Measurements from ENCODE around the gene ADGRD2.

The ADGRD2 gene

DNA sequence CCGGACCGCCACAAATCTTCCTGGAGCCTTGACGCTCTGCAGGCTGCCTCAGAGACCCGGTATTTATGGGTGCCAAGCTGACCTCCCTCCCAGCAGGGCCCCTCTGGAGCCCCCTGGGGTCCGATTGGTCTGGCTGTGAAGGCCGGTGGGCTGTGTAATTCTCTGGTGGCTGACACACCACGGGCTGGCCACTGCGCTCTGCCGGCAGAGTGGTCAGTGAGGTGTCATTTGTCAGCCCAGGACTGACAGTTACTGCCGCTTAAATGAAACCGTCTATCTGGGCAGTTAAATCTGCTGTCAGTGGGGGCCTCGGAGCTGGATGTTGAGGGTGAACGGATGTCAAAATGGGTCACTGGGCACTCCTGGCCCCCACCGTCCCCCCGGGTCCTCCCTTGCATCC is 46.2 kb downstream of the ADGRD2 start:
- DNase-seq (ENCODE audit: low read depth) = no peak

DNA sequence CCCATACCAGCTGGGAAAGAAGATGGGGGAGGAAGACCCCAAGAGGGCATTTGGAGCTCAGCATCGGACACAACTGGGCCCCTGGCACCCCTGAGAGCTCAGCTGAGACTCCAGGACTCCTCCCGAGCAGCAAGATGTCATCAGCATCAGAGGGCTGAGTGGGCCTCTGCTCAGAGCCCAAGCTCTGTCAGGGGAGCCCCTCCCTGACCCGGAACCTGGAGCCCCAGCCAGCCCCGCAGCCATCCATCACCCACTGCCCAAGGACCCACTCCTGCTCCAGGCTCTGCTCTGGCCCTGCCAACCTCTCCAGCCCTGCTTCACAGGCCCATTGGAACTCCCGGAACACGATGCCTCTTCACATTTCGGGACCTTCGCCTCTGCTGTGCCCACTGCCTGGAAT is 47.2 kb downstream of the ADGRD2 start:
- DNase-seq (ENCODE audit: low read depth) = no peak

DNA sequence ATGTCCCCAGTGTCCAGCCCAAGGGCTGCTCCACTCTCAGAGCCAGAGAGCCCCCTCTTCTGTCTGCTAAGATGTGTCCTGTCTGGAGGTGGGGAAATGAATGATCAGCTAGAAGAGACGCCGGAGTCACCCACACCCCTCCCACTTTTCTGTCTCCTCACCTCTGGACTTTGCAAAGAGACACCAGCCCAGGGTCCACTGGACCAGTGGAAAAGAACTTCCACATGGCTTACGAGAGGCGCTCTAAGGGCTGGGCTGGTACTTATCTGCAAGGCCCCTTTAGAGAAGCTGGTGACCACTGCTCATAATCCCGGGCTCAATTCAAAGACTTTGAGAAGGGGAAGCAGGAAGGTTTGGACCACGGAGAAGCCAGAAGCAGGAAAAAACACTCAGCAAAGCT is 47.8 kb downstream of the ADGRD2 start:
- DNase-seq (ENCODE audit: low read depth) = no peak

DNA sequence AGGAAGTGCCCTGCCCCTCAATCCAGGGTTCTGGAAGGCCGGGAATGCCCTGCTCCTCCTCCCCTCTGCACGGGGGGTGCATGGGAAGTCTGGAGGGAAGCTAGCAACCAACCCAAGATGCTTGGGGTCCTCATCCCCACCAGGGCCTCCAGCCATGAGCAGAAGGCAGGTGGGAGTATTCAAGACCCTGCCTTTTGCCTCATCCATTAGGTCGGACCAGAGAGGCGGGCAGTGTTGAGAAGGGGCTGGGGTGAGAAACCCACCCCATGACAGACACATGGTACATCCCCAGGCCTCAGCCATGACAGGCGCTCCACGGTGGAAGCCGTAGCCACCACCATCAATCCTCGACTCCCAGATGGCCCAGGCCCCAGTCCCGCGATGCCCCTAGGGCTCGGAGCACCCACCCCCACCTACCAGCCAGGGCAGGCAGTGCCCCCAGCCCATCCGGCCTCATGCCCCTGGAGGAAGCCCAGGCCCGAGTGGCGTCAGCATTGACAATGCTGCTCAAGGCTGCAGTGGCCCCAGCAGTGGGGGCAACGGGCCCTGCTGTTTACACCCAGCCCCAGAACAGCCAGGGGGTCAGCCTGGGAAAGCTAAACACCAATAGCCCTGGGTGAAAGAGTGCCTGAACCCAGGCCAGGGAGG is 48.4 kb downstream of the ADGRD2 start:
- DNase-seq (ENCODE audit: low read depth) = no peak

DNA sequence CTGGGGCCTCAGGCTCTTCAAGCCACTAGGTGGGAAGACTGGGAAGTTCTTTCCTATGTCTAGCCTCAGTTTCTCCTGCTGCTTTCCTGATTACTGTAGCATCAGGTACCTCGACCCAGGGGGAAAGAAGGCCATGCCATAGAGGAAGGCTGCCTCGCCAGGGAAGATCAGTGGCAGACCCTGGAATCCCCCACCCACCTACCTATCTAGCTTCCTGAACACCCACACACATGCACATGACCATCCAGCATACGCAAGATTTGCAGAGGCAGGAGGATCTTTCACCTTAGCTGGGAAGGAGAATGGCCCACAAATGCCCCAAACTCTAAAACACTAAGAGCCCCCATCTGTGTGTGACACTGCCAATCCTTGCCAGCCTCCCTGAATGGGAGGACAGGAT is 49.0 kb downstream of the ADGRD2 start:
- no peak for DNase-seq (ENCODE audit: low read depth)

DNA sequence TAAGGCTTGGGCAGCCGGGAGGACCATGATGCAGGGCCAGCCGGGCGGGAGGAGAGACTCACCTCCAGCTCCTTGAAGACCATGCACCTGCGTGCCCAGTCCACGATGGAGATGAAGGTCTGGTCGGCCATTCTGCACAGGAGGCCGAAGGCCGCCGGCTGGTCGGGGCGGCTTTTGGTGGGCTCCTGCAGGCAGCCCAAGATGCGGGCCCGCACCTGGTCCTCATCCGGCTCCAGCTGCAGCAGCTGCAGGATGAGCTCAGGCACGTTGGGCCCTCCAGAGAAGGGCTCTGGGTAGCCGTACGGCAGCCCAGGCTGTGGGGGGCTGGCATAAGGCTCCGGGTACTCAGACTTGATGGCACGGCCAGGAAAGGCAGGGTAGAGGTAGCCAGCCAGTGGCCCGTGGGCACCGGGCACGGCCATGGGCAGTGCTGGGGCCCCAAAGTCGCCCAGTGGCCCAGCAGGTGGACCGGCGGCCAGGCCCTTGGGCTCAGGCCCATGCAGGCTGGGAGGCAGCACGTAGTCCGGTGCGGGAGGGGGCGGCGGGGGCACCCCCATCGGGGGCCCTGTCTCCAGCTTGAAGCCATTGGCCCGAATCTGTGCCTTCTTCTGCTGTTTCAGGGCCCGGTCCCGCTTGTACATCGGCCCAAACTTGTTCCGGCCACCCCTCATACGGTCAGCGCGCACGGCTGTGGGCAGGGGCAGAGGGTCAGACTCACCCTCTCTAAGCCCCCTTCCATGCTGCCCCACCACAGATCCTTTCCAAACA is 50.0 kb downstream of the ADGRD2 start:
- DNase-seq (ENCODE audit: low read depth) = no peak

DNA sequence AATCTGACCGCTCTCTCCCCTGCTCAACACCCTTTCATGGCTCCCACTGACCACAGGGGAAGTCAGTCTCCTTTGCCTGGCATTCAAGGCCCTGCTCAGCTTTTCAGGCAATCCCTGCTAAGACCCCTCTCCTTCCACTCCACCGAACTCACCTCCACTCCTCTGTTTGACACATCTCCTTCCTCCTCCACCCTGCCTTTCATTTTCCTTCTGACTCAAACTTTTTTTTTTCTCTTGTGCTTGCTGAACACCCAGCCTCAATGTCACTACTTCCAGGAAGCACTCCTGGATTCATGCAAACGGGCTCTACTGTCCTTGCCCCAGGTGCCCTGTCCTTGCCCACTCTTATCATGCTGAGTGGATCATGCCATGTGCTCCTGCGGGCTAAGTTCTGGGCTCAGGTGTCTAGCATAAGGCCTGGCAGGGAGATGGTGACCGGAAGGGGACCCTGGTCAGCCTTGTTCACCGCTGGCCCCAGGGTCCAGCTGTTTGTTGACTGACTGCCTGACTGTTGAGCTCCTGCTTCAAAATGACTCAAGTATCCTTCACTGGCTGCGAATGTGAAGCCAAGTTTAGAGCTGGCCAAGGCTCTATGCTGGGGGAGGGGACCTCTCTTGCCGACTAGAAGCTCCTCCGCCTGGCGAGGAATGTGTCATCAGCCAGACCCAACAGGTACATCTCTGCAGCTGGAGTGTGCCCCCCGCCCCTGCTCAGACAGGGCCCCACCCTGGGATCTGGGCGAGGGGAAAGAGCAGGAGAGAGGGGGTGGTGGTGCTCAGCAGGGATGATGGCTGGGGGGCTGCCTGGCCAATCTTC is 50.8 kb downstream of the ADGRD2 start:
- DNase-seq (ENCODE audit: low read depth) = no peak

DNA sequence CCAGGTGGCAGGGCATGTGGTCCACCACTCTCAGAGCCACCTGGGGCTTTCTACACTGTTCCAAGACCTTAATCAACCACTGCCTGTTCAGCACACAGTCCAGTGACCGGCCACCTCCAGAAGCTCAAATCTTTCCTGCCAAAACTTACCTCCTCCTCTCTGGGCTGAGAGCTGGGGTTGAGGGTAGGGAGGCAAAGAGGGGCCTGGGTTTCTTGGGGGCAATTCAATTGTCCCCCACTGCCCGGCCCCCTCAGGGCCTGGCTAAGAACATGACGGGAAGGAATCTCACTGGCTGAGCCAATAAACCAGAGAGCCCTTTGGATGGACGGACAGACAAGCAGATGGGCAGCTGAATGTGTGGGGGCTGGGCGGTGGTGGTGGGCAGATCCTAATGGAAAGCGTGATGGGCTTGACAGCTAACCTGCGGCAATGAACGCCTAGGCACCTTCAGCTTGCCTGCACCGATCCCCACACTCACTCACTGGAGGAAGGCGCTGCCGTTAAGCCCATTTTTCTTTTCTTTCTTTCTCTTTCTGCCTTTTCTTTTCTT is 51.6 kb downstream of the ADGRD2 start:
- DNase-seq (ENCODE audit: low read depth) = no peak

DNA sequence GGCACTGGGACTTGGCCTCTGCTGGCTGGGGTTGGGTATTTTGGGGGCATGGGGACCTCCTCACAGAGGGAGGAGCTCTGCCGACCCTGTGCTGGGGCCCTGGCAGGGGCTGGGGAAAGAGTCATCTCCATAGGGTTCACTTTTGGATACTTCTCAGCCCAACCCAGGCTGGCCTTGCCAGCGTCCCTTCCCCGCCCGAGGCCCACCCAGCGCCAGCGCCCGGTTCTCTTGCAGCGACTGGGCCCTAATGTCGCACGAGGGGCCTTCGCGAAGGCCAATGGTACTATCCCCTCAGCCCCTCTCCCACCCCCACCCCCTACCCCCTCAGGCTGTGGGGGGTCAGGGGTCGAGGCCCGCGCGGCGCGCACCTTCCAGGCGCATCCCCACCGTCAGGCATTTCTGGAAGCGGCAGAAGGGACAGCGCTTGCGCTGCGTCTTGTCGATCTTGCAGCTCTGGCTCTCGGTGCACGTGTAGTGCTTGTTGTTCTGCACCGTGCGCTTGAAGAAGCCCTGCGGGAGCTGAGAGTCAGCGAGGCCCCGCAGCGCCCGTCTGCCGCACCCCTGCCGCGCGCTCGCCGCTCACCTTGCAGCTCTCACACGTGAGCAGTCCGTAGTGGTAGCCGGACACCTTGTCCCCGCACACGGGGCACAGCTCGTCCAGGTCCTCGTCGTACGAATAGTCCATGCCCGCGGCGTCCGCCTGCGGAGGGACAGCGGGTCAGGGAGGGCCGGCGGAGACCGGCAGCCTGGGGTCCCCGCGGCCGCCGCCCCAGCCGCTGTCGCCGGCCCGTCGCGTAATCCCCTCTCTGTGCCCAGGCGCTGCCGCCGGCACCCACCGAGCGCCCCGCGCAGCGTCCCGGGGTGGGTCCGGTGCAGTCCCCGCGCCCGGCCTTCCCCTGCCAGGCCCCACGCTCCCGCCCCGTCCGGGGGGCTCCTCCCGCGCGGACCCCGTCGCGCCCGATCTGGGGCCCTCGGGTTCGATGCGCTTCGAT is 52.8 kb downstream of the ADGRD2 start:
- no peak for DNase-seq (ENCODE audit: low read depth)

DNA sequence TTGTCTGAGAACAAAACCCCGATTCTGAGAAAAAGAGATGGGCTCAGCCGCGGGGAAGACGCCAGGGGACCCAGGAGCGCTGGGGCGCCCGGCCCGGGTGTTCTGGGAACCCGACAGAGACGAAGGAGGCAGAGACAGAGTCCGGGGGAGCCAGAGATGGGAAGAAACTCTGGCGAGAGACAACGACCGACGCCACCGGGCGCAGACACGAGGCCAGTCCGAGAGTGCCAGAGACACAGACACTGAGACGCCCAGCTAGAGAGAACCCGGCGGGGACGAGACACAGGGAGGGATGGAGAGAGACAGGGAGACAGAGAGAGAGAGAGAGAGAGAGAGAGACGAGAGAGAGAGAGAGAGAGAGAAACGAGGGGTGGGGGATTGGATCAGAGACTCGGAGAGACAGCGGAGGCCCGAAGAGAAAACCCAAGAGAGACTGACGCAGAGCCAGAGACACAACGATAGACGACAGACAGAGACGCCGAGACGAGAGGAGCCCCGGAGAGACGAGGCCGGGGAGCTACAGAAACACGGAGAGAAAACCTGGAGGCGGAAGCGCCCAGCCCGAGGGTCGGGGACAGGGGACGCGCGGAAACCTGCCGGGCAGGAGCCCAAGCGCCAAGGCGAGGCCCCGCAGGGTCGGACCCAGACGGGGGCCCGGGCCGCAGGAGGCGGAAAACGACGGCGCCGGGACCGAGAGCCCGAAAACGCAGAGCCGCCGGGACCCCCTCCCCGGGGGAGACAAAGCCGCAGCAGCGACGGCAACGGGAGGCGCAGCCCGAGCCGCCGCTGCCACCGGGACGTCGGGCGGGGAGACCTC is 53.7 kb downstream of the ADGRD2 start:
- DNase-seq (ENCODE audit: low read depth) = no peak

DNA sequence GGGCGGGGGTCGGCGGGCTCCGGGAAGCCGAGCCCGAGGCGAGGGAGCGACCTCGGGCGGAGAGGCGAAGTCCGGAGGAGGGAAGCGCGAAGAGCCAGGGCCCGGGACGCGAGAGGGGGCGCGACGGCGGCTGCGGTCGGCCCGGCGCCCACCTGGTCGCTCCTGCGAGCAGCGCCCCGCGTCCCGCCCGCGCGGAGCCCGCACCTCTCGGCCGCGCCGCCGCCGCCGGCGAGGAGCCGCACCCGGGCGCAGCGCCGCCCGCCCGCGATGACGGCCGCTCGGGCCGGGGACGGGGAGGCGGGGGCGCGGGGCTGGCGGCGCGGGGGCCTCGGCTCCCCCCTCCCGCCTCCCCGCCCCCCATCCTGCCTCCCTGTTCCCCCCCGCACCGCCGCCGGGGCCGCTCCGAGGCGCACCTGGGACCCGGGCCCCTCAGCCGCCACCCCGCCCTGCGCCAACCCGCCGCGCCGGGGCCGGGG is 54.3 kb downstream of the ADGRD2 start:
- DNase-seq (ENCODE audit: low read depth) = no peak

DNA sequence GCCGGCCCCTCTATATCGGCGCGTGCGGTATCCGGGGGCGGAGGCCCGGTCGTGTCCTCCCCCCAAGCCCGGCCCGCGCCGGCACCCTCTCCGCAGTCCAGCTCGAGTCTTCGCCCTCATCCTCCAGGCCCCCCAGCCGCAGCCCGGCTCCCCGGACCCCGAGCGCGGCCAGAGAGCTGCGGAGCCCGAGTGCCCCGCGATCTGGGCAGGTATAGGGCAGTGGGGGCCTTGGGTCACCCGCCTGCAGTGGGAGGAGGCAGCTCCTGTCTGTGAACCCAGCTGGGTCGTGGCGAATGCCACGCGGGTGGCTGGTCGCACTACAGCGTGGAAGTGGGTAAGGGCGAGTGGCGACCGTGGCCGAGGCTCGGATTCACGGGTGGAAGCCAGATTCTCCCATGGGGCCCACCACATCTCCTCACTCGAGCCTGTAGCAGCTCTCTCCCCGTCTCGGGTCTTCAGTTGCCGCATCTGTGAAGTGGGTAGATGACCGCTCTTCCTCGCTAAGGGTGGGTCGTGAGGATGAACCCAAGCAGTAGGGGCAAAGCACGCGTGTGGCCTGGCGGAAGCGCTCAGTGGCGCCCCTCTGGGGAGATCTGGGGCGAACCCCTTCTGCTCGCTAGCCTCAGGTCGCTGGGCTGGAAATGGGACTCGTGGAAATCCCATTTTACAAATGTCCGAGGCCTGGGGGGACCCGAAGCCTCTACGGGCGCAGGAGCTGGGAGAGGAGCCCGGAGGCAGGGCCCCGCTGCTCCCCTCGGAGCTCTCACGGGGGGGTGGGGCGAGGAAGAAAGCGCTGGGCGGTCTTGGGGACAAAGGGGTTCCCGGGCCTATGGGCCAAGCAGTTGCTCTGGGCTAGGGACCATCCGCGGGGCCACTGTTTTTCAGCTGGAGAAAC is 55.0 kb downstream of the ADGRD2 start:
- no peak for DNase-seq (ENCODE audit: low read depth)

DNA sequence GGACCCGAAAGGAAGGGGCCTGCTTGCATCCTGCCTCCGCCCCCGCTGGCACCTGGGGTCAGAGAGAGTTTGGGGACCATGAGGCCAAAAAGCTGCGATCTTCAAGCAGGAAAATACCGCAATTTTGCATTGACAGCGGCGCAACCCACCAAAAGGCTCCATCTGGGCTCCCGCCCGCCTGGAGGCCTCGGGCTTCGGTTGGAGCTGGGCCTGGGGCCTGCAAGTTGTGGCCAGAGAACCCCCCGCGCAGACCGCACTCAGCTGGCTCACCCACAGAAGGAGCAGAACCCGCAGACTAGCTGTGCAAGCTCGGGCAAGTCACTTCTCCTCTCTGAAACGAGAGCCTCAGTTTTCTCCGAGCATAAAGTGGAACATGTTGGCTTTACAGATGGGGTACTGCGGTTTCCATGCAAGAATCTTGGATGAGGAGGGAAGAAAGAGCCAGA is 55.7 kb downstream of the ADGRD2 start:
- DNase-seq (ENCODE audit: low read depth) = no peak

DNA sequence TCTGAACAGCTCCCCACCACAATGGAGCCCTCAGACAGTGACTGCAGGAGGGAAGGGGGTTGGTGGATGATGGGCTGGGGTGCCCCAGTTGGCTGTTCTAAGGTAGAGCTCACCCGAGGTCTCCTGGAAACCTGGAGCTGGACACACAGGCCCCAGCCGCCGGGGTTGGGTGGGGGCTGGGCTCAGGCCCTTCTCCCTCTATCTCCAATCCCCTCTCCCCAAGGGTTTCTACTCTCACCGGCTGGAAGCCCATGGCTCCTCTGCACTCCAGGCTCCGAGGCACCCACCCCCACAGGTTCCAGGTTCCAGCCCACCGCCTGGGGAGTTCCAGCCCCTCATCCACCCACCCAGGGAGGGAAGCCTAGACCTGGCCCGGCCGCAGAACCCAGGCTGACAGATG is 56.2 kb downstream of the ADGRD2 start:
- no peak for DNase-seq (ENCODE audit: low read depth)

DNA sequence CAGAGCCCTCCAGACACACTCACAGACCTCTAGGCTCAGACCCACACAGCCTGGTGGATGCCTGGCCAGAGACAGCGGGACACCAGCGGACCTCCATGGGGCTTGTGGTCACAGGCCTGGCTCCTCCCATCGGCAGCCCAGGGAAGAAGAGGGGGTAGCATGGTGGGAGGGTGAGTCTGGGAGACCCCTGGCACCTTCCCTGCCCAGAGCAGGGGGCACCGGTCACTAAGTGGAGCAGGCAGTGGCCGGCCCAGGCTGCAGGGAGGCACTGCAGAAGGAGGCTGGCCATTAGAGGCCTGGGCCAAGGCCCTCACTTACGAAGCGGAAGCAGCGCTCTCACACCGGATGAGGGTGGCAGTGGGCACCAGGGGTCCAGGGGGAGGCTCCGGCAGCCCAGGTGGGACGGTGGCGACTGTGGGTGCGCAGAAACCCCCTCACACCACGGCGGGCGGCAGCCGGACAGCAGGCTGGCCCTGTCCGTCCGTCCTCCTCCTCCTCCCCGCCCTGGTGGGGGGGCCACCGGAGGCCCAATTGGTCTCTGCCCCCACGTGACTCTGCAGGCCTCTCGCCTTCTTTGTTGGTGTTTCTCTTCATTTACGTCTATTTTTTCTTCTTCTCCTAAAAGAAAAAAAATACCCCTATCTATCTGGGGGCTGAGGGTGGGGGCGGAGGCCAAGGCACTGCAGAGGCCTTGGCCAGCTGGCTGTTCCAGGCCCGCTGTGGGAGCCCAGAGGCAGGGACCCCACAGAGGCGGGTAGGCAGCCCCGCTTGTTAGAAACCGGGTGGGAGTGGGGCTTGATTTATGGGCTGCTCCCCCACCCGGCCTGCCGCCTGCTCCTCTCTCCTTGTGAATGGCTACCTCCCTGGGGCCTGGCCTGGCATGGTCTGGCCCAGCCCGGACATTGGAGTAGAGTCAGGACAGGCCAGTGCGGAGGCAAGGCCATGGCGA is 57.0 kb downstream of the ADGRD2 start, which contains the start of gene NR5A1:
Gene NR5A1 (minus strand): TSS at position 469 of the 949 bp plus-strand sequence. CDS start 4,004 bp downstream, outside the sequence.
- no peak for DNase-seq (ENCODE audit: low read depth)

DNA sequence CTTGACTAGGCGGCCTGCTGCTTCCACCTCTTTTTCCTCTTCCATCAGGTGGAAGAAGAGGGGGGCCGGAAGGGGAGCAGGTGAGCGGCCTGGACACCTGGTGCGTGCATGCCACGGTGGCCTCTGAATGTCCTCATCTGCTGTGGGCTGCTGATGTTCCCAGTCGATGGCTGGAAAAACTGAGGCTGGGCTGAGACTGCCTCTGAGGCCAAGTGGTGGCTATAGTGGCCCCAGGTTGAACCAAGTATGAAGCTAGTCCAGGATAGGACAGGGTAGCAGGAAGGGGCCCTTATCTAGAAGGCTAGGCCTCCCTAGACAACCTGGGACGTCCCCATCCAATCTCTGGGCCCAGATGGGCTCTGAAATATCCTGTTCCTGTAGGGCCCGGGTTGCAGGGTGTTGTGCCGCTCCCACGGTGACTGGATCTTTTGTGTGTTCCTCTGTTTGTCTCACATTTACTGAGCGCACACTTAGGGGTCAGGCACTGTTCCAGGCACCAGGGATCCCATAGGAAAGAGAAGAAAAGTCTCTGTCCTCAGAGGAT is 57.7 kb downstream of the ADGRD2 start:
- DNase-seq (ENCODE audit: low read depth) = no peak

DNA sequence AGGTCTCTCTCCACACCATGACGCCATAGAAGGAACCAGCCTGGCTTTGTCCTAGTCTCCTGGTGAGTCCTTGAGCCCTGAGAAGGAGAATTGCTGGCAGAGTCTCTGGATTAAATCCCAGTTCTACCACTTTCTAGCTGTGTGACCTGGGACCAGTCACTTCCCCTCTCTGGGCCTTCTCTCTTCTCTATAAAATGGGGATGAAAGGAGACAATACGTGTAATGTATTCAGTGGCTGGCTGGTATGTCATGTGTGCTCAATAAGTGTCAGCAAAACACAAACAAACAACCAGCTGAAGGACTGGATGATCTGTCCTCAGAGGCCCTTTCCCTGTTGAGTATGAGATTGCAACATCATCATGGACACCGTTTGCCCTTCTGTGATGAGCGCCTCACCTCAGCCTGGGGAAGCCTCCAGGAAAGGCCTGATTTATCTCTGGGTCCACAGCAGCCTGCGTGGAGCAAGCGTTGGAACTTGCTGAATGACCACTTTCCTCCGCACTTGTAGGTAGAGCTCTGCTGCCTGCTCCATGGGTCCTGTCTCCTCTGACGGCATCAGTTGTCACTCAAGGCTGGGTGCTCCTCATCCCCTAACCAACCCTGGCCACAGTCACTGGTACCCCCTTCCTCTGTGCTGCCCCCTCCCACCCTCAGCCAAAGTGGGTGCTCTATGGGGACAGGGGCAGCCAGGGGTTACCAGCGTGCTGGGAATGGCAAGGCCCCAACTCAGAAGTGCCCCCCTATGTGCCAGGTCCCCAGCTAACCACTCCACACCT is 60.6 kb downstream of the ADGRD2 start:
- DNase-seq (ENCODE audit: low read depth) = no peak
